HEK293 (cell line): ENCODE data around the gene HTR1A.

Experiments
- CTCF ChIA-PET: fragments of 350-600 bp; formaldehyde crosslinking; extraction: SDS; loops from one replicate; lab custom pipeline; 2021; ENCODE audit warnings: antibody characterized with exemption; lab: Yijun Ruan, JAX
- POLR2A ChIA-PET: fragments of 300-600 bp; formaldehyde crosslinking; extraction: SDS; loops from one replicate; lab custom pipeline; 2020; ENCODE audit warnings: antibody characterized with exemption, inconsistent platforms; lab: Yijun Ruan, JAX
- H3K27ac ChIP-seq: fragments of 200-500 bp; sonication (Bioruptor generic); 2 replicates; pipeline ENCODE4 v1.5.1; 2014; ENCODE audit warnings: low read depth, low read length, control low read depth, inconsistent platforms; ENCODE audit errors: extremely low read depth
- H3K36me3 ChIP-seq, 2 experiments: fragments of 200-500 bp in 1 of 2; sonication (Bioruptor generic) in 1 of 2; 1 replicate in 1 of 2; 2 replicates in 1 of 2; pipeline ENCODE4 v1.5.1; 2014 to 2017; ENCODE audit warnings: inconsistent platforms in 2 of 2, low read length in 2 of 2; ENCODE audit not compliant: control insufficient read depth in 2 of 2, insufficient read depth in 1 of 2
- H3K4me1 ChIP-seq: fragments of 200-500 bp; sonication (Bioruptor generic); 2 replicates; pipeline ENCODE4 v1.5.1; 2014; ENCODE audit warnings: mild to moderate bottlenecking, low read length, inconsistent platforms; ENCODE audit not compliant: control insufficient read depth, insufficient read depth
- H3K4me3 ChIP-seq: 2 replicates; pipeline ENCODE4 v1.5.1; 2011; ENCODE audit warnings: low read depth, mild to moderate bottlenecking, control low read depth, low read length, moderate library complexity
- H3K9me3 ChIP-seq: fragments of 200-500 bp; sonication (Bioruptor generic); 2 replicates; pipeline ENCODE4 v1.5.1; 2014; ENCODE audit warnings: low read depth, low read length, inconsistent platforms; ENCODE audit not compliant: control insufficient read depth, insufficient read depth
- HIC1 ChIP-seq: fragments of 450-650 bp; formaldehyde crosslinking; IDR thresholded peaks from 2 replicates; pipeline ENCODE4 v1.5.1; 2016; ENCODE audit warnings: missing biosample characterization, missing genetic modification characterization
- HOXC10 ChIP-seq: sonication (generic); formaldehyde crosslinking; IDR thresholded peaks from 2 replicates; pipeline ENCODE4 v1.8.1; 2023; ENCODE audit warnings: mild to moderate bottlenecking, missing genetic modification reagents
- KLF7 ChIP-seq: fragments of 450-650 bp; formaldehyde crosslinking; IDR thresholded peaks from 2 replicates; pipeline ENCODE4 v1.5.1; 2016; ENCODE audit warnings: missing biosample characterization, missing genetic modification characterization, borderline replicate concordance
- OSR2 ChIP-seq: fragments of 450-650 bp; formaldehyde crosslinking; IDR thresholded peaks from 2 replicates; pipeline ENCODE4 v1.5.1; 2016; ENCODE audit warnings: missing biosample characterization, missing genetic modification characterization
- PRDM1 ChIP-seq: fragments of 450-650 bp; formaldehyde crosslinking; IDR thresholded peaks from 2 replicates; pipeline ENCODE4; 2016; ENCODE audit warnings: missing biosample characterization, missing genetic modification characterization
- SP2 ChIP-seq: fragments of 450-650 bp; formaldehyde crosslinking; IDR thresholded peaks from 2 replicates; pipeline ENCODE4 v1.5.1; 2016; ENCODE audit warnings: missing biosample characterization, missing genetic modification characterization
- ZBTB10 ChIP-seq: fragments of 450-650 bp; formaldehyde crosslinking; IDR thresholded peaks from 2 replicates; pipeline ENCODE4 v1.5.1; 2016; ENCODE audit warnings: missing biosample characterization, missing genetic modification characterization
- ZBTB20 ChIP-seq: fragments of 450-650 bp; formaldehyde crosslinking; IDR thresholded peaks from 2 replicates; pipeline ENCODE4 v1.5.1; 2016; ENCODE audit warnings: missing biosample characterization, missing genetic modification characterization
- ZBTB48 ChIP-seq: fragments of 450-650 bp; formaldehyde crosslinking; IDR thresholded peaks from 2 replicates; pipeline ENCODE4 v1.5.1; 2016; ENCODE audit warnings: missing biosample characterization, missing genetic modification characterization
- ZBTB8A ChIP-seq: fragments of 450-650 bp; formaldehyde crosslinking; IDR thresholded peaks from 2 replicates; pipeline ENCODE4 v1.5.1; 2016; ENCODE audit warnings: missing biosample characterization, missing genetic modification characterization
- ZNF10 ChIP-seq: fragments of 450-650 bp; formaldehyde crosslinking; IDR thresholded peaks from 2 replicates; pipeline ENCODE4 v1.5.1; 2017; ENCODE audit warnings: missing biosample characterization, missing genetic modification characterization
- ZNF132 ChIP-seq: fragments of 450-650 bp; formaldehyde crosslinking; IDR thresholded peaks from 2 replicates; pipeline ENCODE4 v1.5.1; 2017; ENCODE audit warnings: missing biosample characterization, missing genetic modification characterization, borderline replicate concordance
- ZNF211 ChIP-seq: fragments of 450-650 bp; formaldehyde crosslinking; IDR thresholded peaks from 2 replicates; pipeline ENCODE4 v1.5.1; 2016; ENCODE audit warnings: low read depth, missing biosample characterization, missing genetic modification characterization
- ZNF214 ChIP-seq: fragments of 450-650 bp; formaldehyde crosslinking; IDR thresholded peaks from 2 replicates; pipeline ENCODE4 v1.5.1; 2017; ENCODE audit warnings: missing biosample characterization, mild to moderate bottlenecking, missing genetic modification characterization, borderline replicate concordance
- ZNF223 ChIP-seq: fragments of 450-650 bp; formaldehyde crosslinking; IDR thresholded peaks from 2 replicates; pipeline ENCODE4 v1.5.1; 2016; ENCODE audit warnings: missing biosample characterization, missing genetic modification characterization
- ZNF248 ChIP-seq: fragments of 450-650 bp; formaldehyde crosslinking; IDR thresholded peaks from 2 replicates; pipeline ENCODE4 v1.5.1; 2017; ENCODE audit warnings: missing biosample characterization, missing genetic modification characterization
- ZNF266 ChIP-seq: fragments of 450-650 bp; formaldehyde crosslinking; IDR thresholded peaks from 2 replicates; pipeline ENCODE4 v1.5.1; 2016; ENCODE audit warnings: missing biosample characterization, missing genetic modification characterization, low read depth
- ZNF398 ChIP-seq: fragments of 450-650 bp; formaldehyde crosslinking; IDR thresholded peaks from 2 replicates; pipeline ENCODE4 v1.5.1; 2017; ENCODE audit warnings: missing biosample characterization, missing genetic modification characterization
- ZNF449 ChIP-seq: fragments of 450-650 bp; formaldehyde crosslinking; IDR thresholded peaks from 2 replicates; pipeline ENCODE4 v1.5.1; 2017; ENCODE audit warnings: missing biosample characterization, mild to moderate bottlenecking, missing genetic modification characterization, moderate library complexity
- ZNF473 ChIP-seq: fragments of 450-650 bp; formaldehyde crosslinking; IDR thresholded peaks from 2 replicates; pipeline ENCODE4 v1.5.1; 2017; ENCODE audit warnings: missing biosample characterization, missing genetic modification characterization
- ZNF548 ChIP-seq: fragments of 450-650 bp; formaldehyde crosslinking; IDR thresholded peaks from 2 replicates; pipeline ENCODE4 v1.5.1; 2016; ENCODE audit warnings: missing biosample characterization, missing genetic modification characterization
- ZNF600 ChIP-seq: fragments of 450-650 bp; formaldehyde crosslinking; IDR thresholded peaks from 2 replicates; pipeline ENCODE4 v1.5.1; 2016; ENCODE audit warnings: missing biosample characterization, missing genetic modification characterization
- ZNF785 ChIP-seq: fragments of 450-650 bp; formaldehyde crosslinking; IDR thresholded peaks from 2 replicates; pipeline ENCODE4 v1.5.1; 2016; ENCODE audit warnings: missing biosample characterization, missing genetic modification characterization
- ZNF837 ChIP-seq: fragments of 450-650 bp; formaldehyde crosslinking; IDR thresholded peaks from 2 replicates; pipeline ENCODE4 v1.5.1; 2016; ENCODE audit warnings: missing biosample characterization, missing genetic modification characterization
- ZSCAN30 ChIP-seq: fragments of 450-650 bp; IDR thresholded peaks from 2 replicates; pipeline ENCODE4 v1.5.1; 2018; ENCODE audit warnings: missing biosample characterization, mild to moderate bottlenecking, missing genetic modification characterization, moderate library complexity
- ZSCAN5A ChIP-seq: fragments of 450-650 bp; formaldehyde crosslinking; IDR thresholded peaks from 2 replicates; pipeline ENCODE4 v1.5.1; 2016; ENCODE audit warnings: missing biosample characterization, missing genetic modification characterization

The HTR1A gene

GRCh38 chr5:63928451-63928850 is 33.8 kb downstream of the HTR1A start:
- TF ChIP-seq ZNF10 (no peak), ZNF248 (tag by site-specific recombination) (no peak)
- no peaks in the 10 kb centered on the region for H3K36me3 ChIP-seq
- H3K27ac ChIP-seq, result no peak overlapping the region
- no peaks in the 10 kb centered on the region for H3K9me3 ChIP-seq
- CTCF ChIA-PET, result no interaction called here
- H3K4me1 ChIP-seq, result no peaks in the 10 kb centered on the region
- H3K4me3 ChIP-seq, result no peak overlapping the region
- POLR2A ChIA-PET, result no interaction called here

- ChIA-PET POLR2A (no interaction called here), CTCF (no interaction called here)
These were observed 38.3 kb downstream of the HTR1A start for GRCh38 chr5:63923914-63924313.

GRCh38 chr5:63919763-63920478 is 42.3 kb downstream of the HTR1A start:
- no peak overlapping the region for H3K27ac ChIP-seq
- POLR2A ChIA-PET, result no interaction called here
- H3K36me3 ChIP-seq, result no peaks in the 10 kb centered on the region
- no peak overlapping the region for H3K4me3 ChIP-seq
- CTCF ChIA-PET, result no interaction called here
- H3K9me3 ChIP-seq, result no peaks in the 10 kb centered on the region
- no peaks in the 10 kb centered on the region for H3K4me1 ChIP-seq
- TF ChIP-seq ZNF132 (no peak), ZBTB20 (tag by site-specific recombination) (no peak), ZBTB10 (tag by site-specific recombination) (no peak), ZBTB8A (tag by site-specific recombination) (no peak), OSR2 (tag by site-specific recombination) (no peak), ZNF473 (tag by site-specific recombination) (no peak), ZNF266 (no peak), HIC1 (tag by site-specific recombination) (no peak), ZNF398 (tag by site-specific recombination) (no peak), ZNF214 (no peak), PRDM1 (no peak)

More at GRCh38 chr5:63923914-63924313, 38.3 kb downstream of the HTR1A start:
- H3K9me3 ChIP-seq, result no peaks in the 10 kb centered on the region
- H3K27ac ChIP-seq, result no peak overlapping the region
- H3K4me1 ChIP-seq, result no peaks in the 10 kb centered on the region
- H3K4me3 ChIP-seq, result no peak overlapping the region
- H3K36me3 ChIP-seq, result no peaks in the 10 kb centered on the region
- TF ChIP-seq SP2 (tag by site-specific recombination) (no peak), ZSCAN30 (tag by site-specific recombination) (no peak), HOXC10 (CRISPR knock-in tag) (no peak), ZBTB48 (tag by site-specific recombination) (no peak), ZNF449 (tag by site-specific recombination) (no peak), ZNF548 (tag by site-specific recombination) (no peak), ZNF211 (tag by site-specific recombination) (no peak), ZSCAN5A (tag by site-specific recombination) (no peak), ZNF600 (no peak), ZNF248 (tag by site-specific recombination) (no peak), ZNF223 (tag by site-specific recombination) (no peak), ZNF785 (tag by site-specific recombination) (no peak), ZNF837 (tag by site-specific recombination) (no peak), KLF7 (no peak)
